ENCODE data around the gene MTHFR.

Gene MTHFR

GRCh38 chr1:11780380-11781147 is 25.2 kb downstream of the MTHFR start:
- DNase-seq, result no peak

- no peak for DNase-seq
Measured at GRCh38 chr1:11779715-11780379, 25.9 kb downstream of the MTHFR start.

- DNase-seq, result no peak
Measured at GRCh38 chr1:11778844-11779623, 26.7 kb downstream of the MTHFR start.

- DNase-seq, result no peak
Measured at GRCh38 chr1:11778336-11778735, 27.4 kb downstream of the MTHFR start.

GRCh38 chr1:11777658-11778322 is 28.0 kb downstream of the MTHFR start:
- DNase-seq, result no peak

- no peak for DNase-seq
Measured at GRCh38 chr1:11774753-11775152, 31.0 kb downstream of the MTHFR start.

GRCh38 chr1:11772458-11772857 is 33.3 kb downstream of the MTHFR start:
- DNase-seq, result no peak

GRCh38 chr1:11771481-11772043 is 34.2 kb downstream of the MTHFR start:
- DNase-seq, result no peak

- DNase-seq, result no peak
Measured at GRCh38 chr1:11770011-11770410, 35.8 kb downstream of the MTHFR start.

- no peak for DNase-seq
Measured at GRCh38 chr1:11769274-11769673, 36.5 kb downstream of the MTHFR start.

GRCh38 chr1:11768821-11769220 is 36.9 kb downstream of the MTHFR start:
- DNase-seq, result no peak

- no peak for DNase-seq
Measured at GRCh38 chr1:11767922-11768704, 37.7 kb downstream of the MTHFR start.

- DNase-seq, result no peak
Measured at GRCh38 chr1:11766429-11766776, 39.4 kb downstream of the MTHFR start.

- no peak for DNase-seq
Measured at GRCh38 chr1:11765661-11766428, 39.9 kb downstream of the MTHFR start.

- DNase-seq, result no peak
Measured at GRCh38 chr1:11764519-11764918, 41.2 kb downstream of the MTHFR start.

GRCh38 chr1:11764115-11764514 is 41.6 kb downstream of the MTHFR start:
- DNase-seq, result no peak

GRCh38 chr1:11761988-11762406 is 43.8 kb downstream of the MTHFR start, which contains the start of gene C1orf167:
Gene C1orf167, plus strand, starts transcription at chr1:11762193. Its CDS starts 2,208 bp downstream, at chr1:11764401.
- DNase-seq, result no peak

GRCh38 chr1:11761285-11761684 is 44.5 kb downstream of the MTHFR start:
- no peak for DNase-seq

GRCh38 chr1:11759791-11760190 is 46.0 kb downstream of the MTHFR start:
- no peak for DNase-seq

GRCh38 chr1:11757047-11757446 is 48.7 kb downstream of the MTHFR start:
- no peak for DNase-seq

- no peak for DNase-seq
Measured at GRCh38 chr1:11753555-11754208, 52.1 kb downstream of the MTHFR start.
